Measurements from ENCODE around the gene STXBP5.

The STXBP5 gene

GRCh38 chr6:147382945-147383554 lies 178.8 kb downstream of the STXBP5 start:
- no peak for DNase-seq (ENCODE audit: low read depth)

- DNase-seq (ENCODE audit: low read depth) = no peak
These were observed 179.8 kb downstream of the STXBP5 start for GRCh38 chr6:147384029-147384428.

GRCh38 chr6:147384737-147385710 lies 180.8 kb downstream of the STXBP5 start:
- DNase-seq (ENCODE audit: low read depth) = no peak

GRCh38 chr6:147389463-147389862 lies 185.2 kb downstream of the STXBP5 start:
- no peak for DNase-seq (ENCODE audit: low read depth)

- no peak for DNase-seq (ENCODE audit: low read depth)
These were observed 186.8 kb downstream of the STXBP5 start for GRCh38 chr6:147390909-147391536.

- DNase-seq (ENCODE audit: low read depth) = no peak
These were observed 188.9 kb downstream of the STXBP5 start for GRCh38 chr6:147392917-147393625.

- no peak for DNase-seq (ENCODE audit: low read depth)
These were observed 190.9 kb downstream of the STXBP5 start for GRCh38 chr6:147395158-147395557.

GRCh38 chr6:147397306-147397705 lies 193.1 kb downstream of the STXBP5 start:
- no peak for DNase-seq (ENCODE audit: low read depth)

GRCh38 chr6:147400968-147401367 lies 196.8 kb downstream of the STXBP5 start:
- no peak for DNase-seq (ENCODE audit: low read depth)

- no peak for DNase-seq (ENCODE audit: low read depth)
These were observed 197.6 kb downstream of the STXBP5 start for GRCh38 chr6:147401779-147402178.

- DNase-seq (ENCODE audit: low read depth) = no peak
These were observed 202.6 kb downstream of the STXBP5 start for GRCh38 chr6:147406783-147407182.

GRCh38 chr6:147407571-147407970 lies 203.4 kb downstream of the STXBP5 start:
- no peak for DNase-seq (ENCODE audit: low read depth)

GRCh38 chr6:147416622-147417021 lies 212.4 kb downstream of the STXBP5 start:
- DNase-seq (ENCODE audit: low read depth) = no peak

GRCh38 chr6:147417954-147418353 lies 213.7 kb downstream of the STXBP5 start:
- no peak for DNase-seq (ENCODE audit: low read depth)

- DNase-seq (ENCODE audit: low read depth) = no peak
These were observed 214.3 kb downstream of the STXBP5 start for GRCh38 chr6:147418523-147418922.

- DNase-seq (ENCODE audit: low read depth) = no peak
These were observed 217.7 kb downstream of the STXBP5 start for GRCh38 chr6:147421903-147422302.

GRCh38 chr6:147423111-147423510 lies 218.9 kb downstream of the STXBP5 start:
- no peak for DNase-seq (ENCODE audit: low read depth)

- no peak for DNase-seq (ENCODE audit: low read depth)
These were observed 225.6 kb downstream of the STXBP5 start for GRCh38 chr6:147429794-147430193.

- DNase-seq (ENCODE audit: low read depth) = no peak
These were observed 226.6 kb downstream of the STXBP5 start for GRCh38 chr6:147430811-147431210.

GRCh38 chr6:147434076-147434475 lies 229.9 kb downstream of the STXBP5 start:
- no peak for DNase-seq (ENCODE audit: low read depth)

GRCh38 chr6:147434516-147434915 lies 230.3 kb downstream of the STXBP5 start:
- no peak for DNase-seq (ENCODE audit: low read depth)

GRCh38 chr6:147437615-147438014 lies 233.4 kb downstream of the STXBP5 start:
- DNase-seq (ENCODE audit: low read depth) = no peak

All from stimulated activated CD8-positive, alpha-beta memory T cell treated with anti-CD3 and anti-CD28 coated beads, Interleukin-15, amount 100 ng/mL, for 1 hour (primary cell).